Thyroid gland (tissue), 4 donors: Measurements from ENCODE around the gene TCERG1L.

Source experiments
- POLR2A ChIP-seq, 2 donors: fragments of 450-650 bp; IDR thresholded peaks; one replicate each; pipeline ENCODE4 v1.6.1; 2017; ENCODE audit warnings: antibody characterized with exemption in 2 of 2, mild to moderate bottlenecking in 2 of 2, moderate library complexity in 1 of 2
- TF ChIP-seq, protein P1 (sequence below), 6 experiments: fragments of 200-600 bp in 3 of 6; fragments of 450-650 bp in 3 of 6; sonication (generic) in 3 of 6; IDR thresholded peaks; one replicate each; pipeline ENCODE4 v1.5.1; 2016 to 2019; ENCODE audit warnings: antibody characterized with exemption in 6 of 6, mild to moderate bottlenecking in 2 of 6, inconsistent platforms in 1 of 6, moderate library complexity in 1 of 6

DNA sequence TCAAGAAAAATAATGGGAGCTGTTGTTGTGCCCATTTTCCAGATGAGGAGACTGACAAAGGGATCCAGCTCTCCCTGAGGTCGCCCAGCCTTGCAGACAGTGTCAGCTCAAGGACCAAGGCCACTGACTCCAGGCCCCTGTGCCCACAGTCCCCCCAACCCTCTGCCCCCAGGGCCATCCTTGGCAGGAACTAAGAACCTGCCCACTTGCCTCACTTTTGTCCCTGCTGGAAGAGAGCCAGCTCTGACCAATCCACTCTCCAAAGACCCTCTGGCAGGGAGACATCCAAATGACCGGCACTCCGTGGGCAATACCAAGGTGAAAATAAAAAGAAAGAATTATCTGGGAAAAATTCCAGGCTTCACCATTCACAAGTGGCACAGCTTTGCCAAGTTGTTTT lies 101.3 kb downstream of the TCERG1L start:
- TF ChIP-seq, protein P1, sequence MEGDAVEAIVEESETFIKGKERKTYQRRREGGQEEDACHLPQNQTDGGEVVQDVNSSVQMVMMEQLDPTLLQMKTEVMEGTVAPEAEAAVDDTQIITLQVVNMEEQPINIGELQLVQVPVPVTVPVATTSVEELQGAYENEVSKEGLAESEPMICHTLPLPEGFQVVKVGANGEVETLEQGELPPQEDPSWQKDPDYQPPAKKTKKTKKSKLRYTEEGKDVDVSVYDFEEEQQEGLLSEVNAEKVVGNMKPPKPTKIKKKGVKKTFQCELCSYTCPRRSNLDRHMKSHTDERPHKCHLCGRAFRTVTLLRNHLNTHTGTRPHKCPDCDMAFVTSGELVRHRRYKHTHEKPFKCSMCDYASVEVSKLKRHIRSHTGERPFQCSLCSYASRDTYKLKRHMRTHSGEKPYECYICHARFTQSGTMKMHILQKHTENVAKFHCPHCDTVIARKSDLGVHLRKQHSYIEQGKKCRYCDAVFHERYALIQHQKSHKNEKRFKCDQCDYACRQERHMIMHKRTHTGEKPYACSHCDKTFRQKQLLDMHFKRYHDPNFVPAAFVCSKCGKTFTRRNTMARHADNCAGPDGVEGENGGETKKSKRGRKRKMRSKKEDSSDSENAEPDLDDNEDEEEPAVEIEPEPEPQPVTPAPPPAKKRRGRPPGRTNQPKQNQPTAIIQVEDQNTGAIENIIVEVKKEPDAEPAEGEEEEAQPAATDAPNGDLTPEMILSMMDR (IDR thresholded peaks at IDR 0.05), result no peak
- no peak for TF ChIP-seq POLR2A (IDR thresholded peaks at IDR 0.05)
